Measurements from ENCODE around the gene CREB3L4.

DNA sequence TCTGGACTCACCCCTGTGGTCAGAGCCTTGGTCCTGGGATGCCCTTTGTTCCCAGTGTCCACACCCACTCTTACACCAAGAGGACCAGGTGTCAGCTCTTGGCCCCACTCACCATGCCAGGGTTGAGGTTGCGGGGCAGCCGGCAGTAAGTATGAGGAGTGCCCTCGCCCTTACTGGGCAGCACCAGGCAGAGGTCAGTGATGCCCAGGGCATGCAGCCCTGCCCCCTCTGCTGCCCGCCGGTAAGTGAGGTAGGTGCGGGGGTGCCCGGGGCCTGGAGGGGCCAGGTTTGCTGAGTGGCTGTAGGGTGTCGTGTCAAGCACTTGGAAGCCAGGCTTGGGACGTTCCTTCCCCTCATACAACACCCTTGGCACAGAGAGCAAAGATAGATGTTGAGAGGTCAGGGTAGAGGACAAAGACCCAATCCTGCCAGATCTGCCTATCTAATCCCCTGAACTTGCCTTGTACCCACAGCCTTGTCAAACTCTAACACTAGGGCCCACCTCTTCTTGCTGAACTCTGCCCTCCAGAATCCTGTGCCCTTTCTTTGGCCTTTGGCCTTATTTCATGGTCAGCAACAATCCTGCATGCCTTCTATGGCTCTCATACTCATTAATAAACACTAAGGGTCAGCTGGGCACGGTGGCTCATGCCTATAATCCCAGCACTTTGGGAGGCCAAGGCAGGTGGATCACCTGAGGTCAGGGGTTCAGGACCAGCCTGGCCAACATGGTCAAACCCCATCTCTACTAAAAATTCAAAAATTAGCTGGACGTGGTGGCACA lies 24.7 kb upstream of the CREB3L4 start:
- TF ChIP-seq, protein P1, sequence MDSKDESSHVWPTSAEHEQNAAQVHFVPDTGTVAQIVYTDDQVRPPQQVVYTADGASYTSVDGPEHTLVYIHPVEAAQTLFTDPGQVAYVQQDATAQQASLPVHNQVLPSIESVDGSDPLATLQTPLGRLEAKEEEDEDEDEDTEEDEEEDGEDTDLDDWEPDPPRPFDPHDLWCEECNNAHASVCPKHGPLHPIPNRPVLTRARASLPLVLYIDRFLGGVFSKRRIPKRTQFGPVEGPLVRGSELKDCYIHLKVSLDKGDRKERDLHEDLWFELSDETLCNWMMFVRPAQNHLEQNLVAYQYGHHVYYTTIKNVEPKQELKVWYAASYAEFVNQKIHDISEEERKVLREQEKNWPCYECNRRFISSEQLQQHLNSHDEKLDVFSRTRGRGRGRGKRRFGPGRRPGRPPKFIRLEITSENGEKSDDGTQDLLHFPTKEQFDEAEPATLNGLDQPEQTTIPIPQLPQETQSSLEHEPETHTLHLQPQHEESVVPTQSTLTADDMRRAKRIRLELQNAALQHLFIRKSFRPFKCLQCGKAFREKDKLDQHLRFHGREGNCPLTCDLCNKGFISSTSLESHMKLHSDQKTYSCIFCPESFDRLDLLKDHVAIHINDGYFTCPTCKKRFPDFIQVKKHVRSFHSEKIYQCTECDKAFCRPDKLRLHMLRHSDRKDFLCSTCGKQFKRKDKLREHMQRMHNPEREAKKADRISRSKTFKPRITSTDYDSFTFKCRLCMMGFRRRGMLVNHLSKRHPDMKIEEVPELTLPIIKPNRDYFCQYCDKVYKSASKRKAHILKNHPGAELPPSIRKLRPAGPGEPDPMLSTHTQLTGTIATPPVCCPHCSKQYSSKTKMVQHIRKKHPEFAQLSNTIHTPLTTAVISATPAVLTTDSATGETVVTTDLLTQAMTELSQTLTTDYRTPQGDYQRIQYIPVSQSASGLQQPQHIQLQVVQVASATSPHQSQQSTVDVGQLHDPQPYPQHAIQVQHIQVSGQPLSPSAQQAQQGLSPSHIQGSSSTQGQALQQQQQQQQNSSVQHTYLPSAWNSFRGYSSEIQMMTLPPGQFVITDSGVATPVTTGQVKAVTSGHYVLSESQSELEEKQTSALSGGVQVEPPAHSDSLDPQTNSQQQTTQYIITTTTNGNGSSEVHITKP (CRISPR knock-in tag; IDR thresholded peaks at IDR 0.05; ENCODE audit: low read depth), result no peak
- no peak for TF ChIP-seq RAD21 (CRISPR knock-in tag; IDR thresholded peaks at IDR 0.05)
- TF ChIP-seq ZNF235 (CRISPR knock-in tag; IDR thresholded peaks at IDR 0.05; ENCODE audit: borderline replicate concordance), result no peak
- no peak for TF ChIP-seq ZNF891 (CRISPR knock-in tag; IDR thresholded peaks at IDR 0.05)
- TF ChIP-seq, protein P2, sequence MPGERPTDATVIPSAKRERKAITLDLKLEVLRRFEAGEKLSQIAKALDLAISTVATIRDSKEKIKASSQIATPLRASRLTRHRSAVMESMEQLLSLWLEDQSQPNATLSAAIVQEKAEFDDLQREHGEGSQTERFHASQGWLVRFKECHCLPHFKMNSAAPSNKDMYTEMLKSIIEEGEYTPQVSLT (CRISPR knock-in tag; IDR thresholded peaks at IDR 0.05; ENCODE audit: borderline replicate concordance, low read depth), result no peak
- no peak for TF ChIP-seq ZNF678 (CRISPR knock-in tag; IDR thresholded peaks at IDR 0.05)

Data from HepG2 (cell line).